GM12872 (cell line): ENCODE measurements around the gene RASAL2.

ENCODE experiments used
- TF ChIP-seq, protein P1 (sequence below): IDR thresholded peaks from 3 replicates; pipeline ENCODE4 v1.5.1; 2011; ENCODE audit warnings: low read depth, mild to moderate bottlenecking, low read length, moderate library complexity; ENCODE audit not compliant: insufficient read depth

The RASAL2 gene

DNA sequence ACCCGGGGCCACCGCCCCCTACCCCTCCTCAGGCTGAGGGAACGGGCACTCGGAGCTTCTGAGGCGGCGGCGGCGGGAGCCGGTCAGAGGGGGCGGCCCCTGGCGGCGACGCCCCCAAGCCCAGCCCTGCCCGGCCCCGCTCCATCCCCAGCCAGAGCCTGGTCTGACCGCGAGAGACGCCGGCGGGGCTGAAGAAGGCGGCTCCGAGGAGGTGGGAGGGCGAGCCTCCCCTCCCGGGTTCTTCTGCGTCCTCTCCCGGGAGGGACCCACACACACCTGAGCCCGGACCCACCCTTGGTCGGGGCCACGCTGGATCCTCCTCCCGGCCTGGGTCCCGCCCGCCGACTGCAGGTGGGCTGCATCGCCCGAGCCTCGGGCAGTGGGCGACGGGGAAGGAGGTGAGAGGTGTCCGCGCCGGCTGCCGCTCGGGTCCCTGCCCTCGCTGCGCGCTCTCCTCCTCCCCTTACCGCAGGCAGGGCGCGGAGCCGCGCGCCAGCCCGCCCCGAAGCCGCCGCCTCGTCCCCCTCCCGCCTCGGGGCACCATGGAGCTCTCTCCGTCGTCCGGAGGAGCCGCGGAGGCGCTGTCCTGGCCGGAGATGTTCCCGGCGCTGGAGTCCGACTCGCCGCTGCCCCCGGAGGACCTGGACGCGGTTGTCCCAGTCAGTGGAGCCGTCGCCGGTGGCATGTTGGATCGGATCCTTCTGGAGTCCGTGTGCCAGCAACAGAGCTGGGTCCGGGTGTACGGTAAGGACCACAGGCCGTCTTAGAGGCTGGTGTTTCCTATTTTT lies at the start of gene RASAL2:
TSS of gene RASAL2 (plus strand) at position 154 of the 788 bp plus-strand sequence. CDS start at position 543, 389 bp downstream.
- TF ChIP-seq, protein P1, sequence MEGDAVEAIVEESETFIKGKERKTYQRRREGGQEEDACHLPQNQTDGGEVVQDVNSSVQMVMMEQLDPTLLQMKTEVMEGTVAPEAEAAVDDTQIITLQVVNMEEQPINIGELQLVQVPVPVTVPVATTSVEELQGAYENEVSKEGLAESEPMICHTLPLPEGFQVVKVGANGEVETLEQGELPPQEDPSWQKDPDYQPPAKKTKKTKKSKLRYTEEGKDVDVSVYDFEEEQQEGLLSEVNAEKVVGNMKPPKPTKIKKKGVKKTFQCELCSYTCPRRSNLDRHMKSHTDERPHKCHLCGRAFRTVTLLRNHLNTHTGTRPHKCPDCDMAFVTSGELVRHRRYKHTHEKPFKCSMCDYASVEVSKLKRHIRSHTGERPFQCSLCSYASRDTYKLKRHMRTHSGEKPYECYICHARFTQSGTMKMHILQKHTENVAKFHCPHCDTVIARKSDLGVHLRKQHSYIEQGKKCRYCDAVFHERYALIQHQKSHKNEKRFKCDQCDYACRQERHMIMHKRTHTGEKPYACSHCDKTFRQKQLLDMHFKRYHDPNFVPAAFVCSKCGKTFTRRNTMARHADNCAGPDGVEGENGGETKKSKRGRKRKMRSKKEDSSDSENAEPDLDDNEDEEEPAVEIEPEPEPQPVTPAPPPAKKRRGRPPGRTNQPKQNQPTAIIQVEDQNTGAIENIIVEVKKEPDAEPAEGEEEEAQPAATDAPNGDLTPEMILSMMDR, result 0 out of 3 replicates have a peak, but pooled peaks have one; percentile 0

DNA sequence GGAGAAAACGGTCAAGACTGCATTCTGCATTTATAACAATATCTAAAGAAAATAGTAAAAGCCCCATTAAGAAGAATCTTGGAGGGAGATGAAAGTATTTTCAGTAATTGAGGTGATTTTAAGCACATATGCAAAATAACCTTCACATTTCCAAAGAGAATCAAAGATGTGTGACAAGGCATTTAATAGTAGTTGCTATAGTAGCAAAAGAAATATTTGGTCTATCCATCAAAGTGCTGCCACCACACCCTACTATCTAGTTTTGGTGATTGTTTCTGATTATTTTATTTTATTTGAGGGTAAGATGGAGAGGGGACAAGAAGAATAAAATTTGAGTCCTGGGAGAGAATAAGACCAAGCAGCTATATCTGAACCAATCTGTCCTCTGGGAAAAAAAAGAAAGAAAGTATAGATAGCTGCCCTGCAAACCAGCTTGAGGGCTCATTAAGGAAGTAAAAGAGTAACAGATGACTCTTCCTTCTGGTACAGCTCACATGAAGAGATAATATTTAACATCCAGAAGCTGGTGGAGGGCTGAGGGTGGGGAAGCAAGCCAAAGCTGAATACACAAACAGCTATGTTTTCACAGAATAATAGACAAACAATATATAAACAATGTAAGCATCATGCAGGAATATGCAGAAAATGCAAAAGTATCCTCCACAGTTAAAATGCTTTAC lies 47.2 kb upstream of the RASAL2 start:
- TF ChIP-seq, protein P1, result no peak

DNA sequence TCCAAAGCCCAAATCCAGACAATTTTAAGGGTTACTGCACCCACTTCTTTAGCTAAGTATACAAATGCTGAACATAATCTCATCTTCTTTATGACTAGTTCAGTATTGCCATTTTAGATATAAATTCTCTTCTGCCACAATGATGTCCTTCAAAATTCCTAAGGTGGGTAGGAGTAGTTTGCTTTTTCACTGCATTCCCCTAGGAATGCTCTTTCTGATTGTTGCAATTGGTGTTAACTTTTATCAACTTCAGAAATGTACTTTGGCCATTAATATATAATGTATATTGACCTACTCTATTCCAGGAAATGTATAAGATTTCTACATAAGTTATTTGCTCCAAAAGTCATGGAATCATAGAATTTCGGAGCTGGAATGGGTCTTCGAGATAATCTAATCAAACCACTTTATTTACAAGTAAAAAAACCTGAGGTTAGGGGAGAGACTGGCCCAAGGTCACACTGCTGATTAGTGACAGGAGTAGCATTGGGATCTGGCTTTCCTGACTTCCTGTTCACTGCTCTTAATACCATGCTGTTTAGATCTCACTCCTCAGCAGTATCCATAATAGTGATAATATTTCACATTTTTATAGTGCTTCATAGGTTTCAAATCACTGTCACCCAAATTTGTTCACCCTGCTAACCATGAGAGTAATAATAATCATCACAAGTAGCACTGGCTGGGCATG lies 46.4 kb upstream of the RASAL2 start:
- TF ChIP-seq, protein P1, result no peak

DNA sequence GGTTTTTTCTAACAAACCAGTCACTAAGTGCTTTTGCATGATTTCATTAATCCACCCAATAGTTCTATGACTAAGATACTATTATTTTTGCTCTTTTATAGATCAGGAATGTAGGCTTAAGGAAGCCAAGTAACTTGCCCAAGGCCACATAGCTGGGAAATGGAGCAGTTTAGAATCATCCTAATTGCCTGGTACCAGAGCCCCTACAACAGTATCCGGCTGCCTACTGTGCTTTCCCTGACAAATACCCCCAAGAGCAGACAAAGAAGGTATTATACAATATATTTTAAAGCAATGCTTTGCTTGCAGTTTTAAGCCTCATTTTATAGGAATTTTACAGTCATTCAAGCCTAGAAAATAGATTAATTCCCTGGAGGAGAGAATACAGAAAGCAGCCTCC lies 45.5 kb upstream of the RASAL2 start:
- TF ChIP-seq, protein P1, result no peak

DNA sequence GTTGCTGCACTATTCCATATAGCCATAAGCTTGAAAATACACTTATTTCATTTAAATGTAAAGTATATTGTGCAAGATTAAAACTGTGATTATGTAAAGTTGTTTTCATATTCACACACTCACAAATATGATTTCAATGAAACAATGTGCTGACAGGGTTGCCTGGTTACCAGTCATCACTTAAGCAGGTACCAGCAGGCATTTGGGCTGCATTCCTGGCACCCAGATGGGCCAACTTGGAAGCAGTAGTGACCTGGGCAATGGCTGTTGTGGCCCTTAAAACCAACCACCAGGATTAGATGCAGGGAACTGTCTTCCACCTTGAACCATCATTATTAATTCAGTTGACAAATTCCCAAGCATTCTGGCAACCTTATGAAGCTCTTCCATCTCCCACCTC lies 45.0 kb upstream of the RASAL2 start:
- TF ChIP-seq, protein P1, result no peak

DNA sequence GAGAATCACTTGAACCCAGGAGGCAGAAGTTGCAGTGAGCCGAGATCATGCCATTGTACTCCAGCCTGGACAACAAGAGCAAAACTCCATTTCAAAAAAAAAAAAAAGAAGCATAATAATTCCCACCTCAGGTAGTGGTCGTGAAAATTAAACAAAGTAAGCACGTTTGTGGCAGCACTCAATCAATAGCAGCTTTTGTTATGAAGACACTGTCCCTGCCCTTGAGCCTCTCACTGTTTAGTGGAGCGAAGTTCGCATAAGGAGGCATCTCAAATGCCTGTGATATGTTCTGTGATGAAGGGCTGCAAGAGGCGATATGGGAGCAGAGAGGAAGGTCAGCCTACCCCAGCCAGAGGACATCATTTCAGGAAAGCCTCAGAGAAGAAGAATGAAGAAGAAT lies 43.8 kb upstream of the RASAL2 start:
- TF ChIP-seq, protein P1, result no peak

DNA sequence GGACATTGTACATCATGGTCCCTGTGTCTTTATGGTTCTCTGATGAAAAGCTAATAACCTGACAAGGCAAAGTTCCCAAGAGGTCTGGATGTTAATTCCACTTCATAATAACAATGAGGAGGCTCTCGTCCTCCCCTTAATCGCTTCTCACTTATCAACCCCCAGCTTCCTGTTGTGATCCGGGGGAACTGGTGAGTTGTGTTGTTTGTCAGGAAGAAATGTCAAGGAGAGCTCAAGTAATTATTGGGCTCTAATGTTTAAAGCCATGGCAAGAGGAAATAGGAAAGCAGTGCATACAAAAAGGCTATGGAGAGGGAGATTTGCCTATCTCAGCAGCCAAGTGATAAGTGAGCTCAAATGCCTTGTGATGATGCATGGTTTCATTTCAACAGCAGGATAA lies 42.8 kb upstream of the RASAL2 start:
- TF ChIP-seq, protein P1, result no peak
